Colonic mucosa (tissue), 4 donors: Measurements from ENCODE around the gene PHRF1. TPM values are rescaled to one million over a fixed set of nuclear protein-coding genes. Genes with fewer than 3 reads are reported as not detected.

Experiments used
- DNase-seq: peaks from one replicate; pipeline ENCODE4 v3.0.0-alpha.2; 2020
- H3K27ac ChIP-seq: fragments of 200-600 bp; one replicate; pipeline ENCODE4 v1.8.0; 2021
- H3K27me3 ChIP-seq: fragments of 200-600 bp; one replicate; pipeline ENCODE4 v1.8.0; 2021
- H3K36me3 ChIP-seq: fragments of 200-600 bp; one replicate; pipeline ENCODE4 v1.8.0; 2021
- H3K4me1 ChIP-seq: fragments of 200-600 bp; one replicate; pipeline ENCODE4 v1.8.0; 2021; ENCODE audit warnings: mild to moderate bottlenecking
- H3K4me3 ChIP-seq: fragments of 200-600 bp; one replicate; pipeline ENCODE4 v1.8.0; 2021
- H3K9ac ChIP-seq, 2 donors: one replicate each; pipeline ENCODE4 v1.7.0; 2013; ENCODE audit warnings: control low read depth in 2 of 2, low read depth in 2 of 2, low read length in 2 of 2
- H3K9me3 ChIP-seq: fragments of 200-600 bp; one replicate; pipeline ENCODE4 v1.8.0; 2021
- CTCF ChIP-seq: fragments of 200-600 bp; IDR thresholded peaks from one replicate; pipeline ENCODE4 v1.8.0; 2022; ENCODE audit warnings: antibody characterized with exemption, mild to moderate bottlenecking
- intact Hi-C: fragments of 100-400 bp; cut with DNase I; formaldehyde crosslinking; loops from one replicate; pipeline ENCODE4 v1.14.1; 2022
- total RNA-seq, 2 donors: library from RNA; stranded (reverse); fragmentation: NEBNext Ultra II Directional in 1 of 2; extraction: Animal tissue kit (Norgen Biotek cat#: 25700) in 1 of 2; gene quantifications; one replicate each; pipeline ENCODE4 v1.2.1, GENCODE V29; 2021
- donor health status: healthy.
- donor health status: DM: no; HTN: no; CAD: no.
- donor health status: DM: no; HTN: no; CAD: no.

The PHRF1 gene
- total RNA-seq, 2 donors from 2014 or later = 29.4 to 41.9 TPM

- H3K4me3 ChIP-seq = no peak overlapping the region
- no peak for DNase-seq
- H3K27me3 ChIP-seq = no peaks in the 10 kb centered on the region
- TF ChIP-seq CTCF = no peak
- peaks cover 27% of the 10 kb centered on the region for H3K36me3 ChIP-seq
- H3K27ac ChIP-seq = no peak overlapping the region
- intact Hi-C loops = no loop called here
- no peaks in the 10 kb centered on the region for H3K4me1 ChIP-seq
- no peak overlapping the region for H3K9ac ChIP-seq
- no peaks in the 10 kb centered on the region for H3K9me3 ChIP-seq
These were observed 25.4 kb downstream of the PHRF1 start for GRCh38 chr11:601573-602245.

GRCh38 chr11:603154-603553 is 26.9 kb downstream of the PHRF1 start:
- DNase-seq = no peak
- H3K27ac ChIP-seq = no peak overlapping the region
- peaks cover 37% of the 10 kb centered on the region for H3K36me3 ChIP-seq
- H3K9me3 ChIP-seq = no peaks in the 10 kb centered on the region
- H3K4me1 ChIP-seq = no peaks in the 10 kb centered on the region
- no peak overlapping the region for H3K4me3 ChIP-seq
- TF ChIP-seq CTCF = no peak
- no peaks in the 10 kb centered on the region for H3K27me3 ChIP-seq
- intact Hi-C loops = no loop called here
- no peak overlapping the region for H3K9ac ChIP-seq

GRCh38 chr11:605286-606129 is 29.2 kb downstream of the PHRF1 start:
- Histone ChIP-seq H3K9ac (no peak overlapping the region), H3K4me1 (no peaks in the 10 kb centered on the region), H3K36me3 (peaks cover 38% of the 10 kb centered on the region), H3K27me3 (no peaks in the 10 kb centered on the region), H3K4me3 (no peak overlapping the region), H3K27ac (no peak overlapping the region), H3K9me3 (no peaks in the 10 kb centered on the region)
- intact Hi-C loops = no loop called here
- no peak for TF ChIP-seq CTCF
- no peak for DNase-seq

GRCh38 chr11:606245-606644 is 30.0 kb downstream of the PHRF1 start:
- intact Hi-C loops = no loop called here
- DNase-seq = no peak
- no peaks in the 10 kb centered on the region for H3K9me3 ChIP-seq
- no peaks in the 10 kb centered on the region for H3K27me3 ChIP-seq
- no peak overlapping the region for H3K9ac ChIP-seq
- no peak overlapping the region for H3K27ac ChIP-seq
- TF ChIP-seq CTCF = no peak
- no peak overlapping the region for H3K4me3 ChIP-seq
- no peaks in the 10 kb centered on the region for H3K4me1 ChIP-seq
- H3K36me3 ChIP-seq = peaks cover 38% of the 10 kb centered on the region

- Histone ChIP-seq H3K27me3 (no peaks in the 10 kb centered on the region), H3K4me1 (peaks cover 8% of the 10 kb centered on the region), H3K36me3 (peaks cover 36% of the 10 kb centered on the region), H3K4me3 (no peak overlapping the region), H3K27ac (no peak overlapping the region), H3K9me3 (no peaks in the 10 kb centered on the region), H3K9ac (no peak overlapping the region)
- intact Hi-C loops = no loop called here
- DNase-seq = no peak
- no peak for TF ChIP-seq CTCF
These were observed 30.9 kb downstream of the PHRF1 start for GRCh38 chr11:607020-607780.
